Neural progenitor cell (in vitro differentiated cells): ENCODE measurements around the gene CENPX.

Source experiments
- CTCF ChIP-seq: fragments of 200-600 bp; sonication (generic); IDR thresholded peaks from 2 replicates; pipeline ENCODE4 v1.5.1; 2017; ENCODE audit warnings: antibody characterized with exemption, mild to moderate bottlenecking
- EZH2phosphoT487 ChIP-seq: fragments of 200-600 bp; sonication (generic); IDR thresholded peaks from 2 replicates; pipeline ENCODE4 v1.6.1; 2017; ENCODE audit warnings: antibody characterized with exemption

GRCh38 chr17:82012261-82012639, 10.4 kb downstream of the CENPX start:
- TF ChIP-seq CTCF (no peak), EZH2phosphoT487 (no peak)
